ENCODE results near the gene ABHD15.

Gene ABHD15

GRCh38 chr17:29549177-29549923, 17.5 kb downstream of the ABHD15 start:
- Histone ChIP-seq H3K27ac (ENCODE audit: insufficient read depth, low read depth, low read length, poor library complexity, severe bottlenecking) (no peak overlapping the region), H3K9me3 (ENCODE audit: control insufficient read depth, low read length) (no peaks in the 10 kb centered on the region), H3K27me3 (ENCODE audit: control insufficient read depth, insufficient read depth, low read length, poor library complexity, severe bottlenecking) (no peaks in the 10 kb centered on the region), H3K4me3 (ENCODE audit: insufficient read depth, low read depth, low read length) (no peak overlapping the region), H3K4me1 (ENCODE audit: control insufficient read depth, insufficient read depth, low read length) (no peaks in the 10 kb centered on the region), H3K36me3 (ENCODE audit: control insufficient read depth, insufficient read depth, low read length) (no peaks in the 10 kb centered on the region)
- 96 to 97% methylated on average over 5 of the region's 5 CpGs for WGBS, 2 experiments

GRCh38 chr17:29546830-29547229, 20.0 kb downstream of the ABHD15 start:
- H3K4me1 ChIP-seq (ENCODE audit: control insufficient read depth, insufficient read depth, low read length): no peaks in the 10 kb centered on the region
- 82 to 92% methylated on average over 1 of the region's 1 CpG for WGBS, 2 experiments
- no peaks in the 10 kb centered on the region for H3K9me3 ChIP-seq (ENCODE audit: control insufficient read depth, low read length)
- no peak overlapping the region for H3K27ac ChIP-seq (ENCODE audit: insufficient read depth, low read depth, low read length, poor library complexity, severe bottlenecking)
- H3K4me3 ChIP-seq (ENCODE audit: insufficient read depth, low read depth, low read length): no peak overlapping the region
- no peaks in the 10 kb centered on the region for H3K27me3 ChIP-seq (ENCODE audit: control insufficient read depth, insufficient read depth, low read length, poor library complexity, severe bottlenecking)
- peaks cover 12% of the 10 kb centered on the region for H3K36me3 ChIP-seq (ENCODE audit: control insufficient read depth, insufficient read depth, low read length)

GRCh38 chr17:29546085-29546484, 20.8 kb downstream of the ABHD15 start:
- Histone ChIP-seq H3K9me3 (ENCODE audit: control insufficient read depth, low read length) (no peaks in the 10 kb centered on the region), H3K27ac (ENCODE audit: insufficient read depth, low read depth, low read length, poor library complexity, severe bottlenecking) (no peak overlapping the region), H3K4me1 (ENCODE audit: control insufficient read depth, insufficient read depth, low read length) (no peaks in the 10 kb centered on the region), H3K27me3 (ENCODE audit: control insufficient read depth, insufficient read depth, low read length, poor library complexity, severe bottlenecking) (no peaks in the 10 kb centered on the region), H3K4me3 (ENCODE audit: insufficient read depth, low read depth, low read length) (no peak overlapping the region), H3K36me3 (ENCODE audit: control insufficient read depth, insufficient read depth, low read length) (peaks cover 12% of the 10 kb centered on the region)
- 100% methylated on average over 1 of the region's 1 CpG; no CpG with 5 or more reads in 1 of the 2 experiments for WGBS, 2 experiments

GRCh38 chr17:29544066-29544465, 22.8 kb downstream of the ABHD15 start:
- H3K4me1 ChIP-seq (ENCODE audit: control insufficient read depth, insufficient read depth, low read length): no peaks in the 10 kb centered on the region
- no peak overlapping the region for H3K27ac ChIP-seq (ENCODE audit: insufficient read depth, low read depth, low read length, poor library complexity, severe bottlenecking)
- no peaks in the 10 kb centered on the region for H3K9me3 ChIP-seq (ENCODE audit: control insufficient read depth, low read length)
- peaks cover 17% of the 10 kb centered on the region for H3K36me3 ChIP-seq (ENCODE audit: control insufficient read depth, insufficient read depth, low read length)
- no peak overlapping the region for H3K4me3 ChIP-seq (ENCODE audit: insufficient read depth, low read depth, low read length)
- H3K27me3 ChIP-seq (ENCODE audit: control insufficient read depth, insufficient read depth, low read length, poor library complexity, severe bottlenecking): no peaks in the 10 kb centered on the region
- WGBS, 2 experiments: 91 to 96% methylated on average over 3 to 4 of the region's 4 CpGs

- Histone ChIP-seq H3K9me3 (ENCODE audit: control insufficient read depth, low read length) (no peaks in the 10 kb centered on the region), H3K4me1 (ENCODE audit: control insufficient read depth, insufficient read depth, low read length) (no peaks in the 10 kb centered on the region), H3K4me3 (ENCODE audit: insufficient read depth, low read depth, low read length) (no peak overlapping the region), H3K36me3 (ENCODE audit: control insufficient read depth, insufficient read depth, low read length) (peaks cover 53% of the 10 kb centered on the region), H3K27me3 (ENCODE audit: control insufficient read depth, insufficient read depth, low read length, poor library complexity, severe bottlenecking) (no peaks in the 10 kb centered on the region), H3K27ac (ENCODE audit: insufficient read depth, low read depth, low read length, poor library complexity, severe bottlenecking) (no peak overlapping the region)
- 97 to 99% methylated on average over 8 of the region's 8 CpGs for WGBS, 2 experiments
These were observed 32.9 kb downstream of the ABHD15 start for GRCh38 chr17:29533976-29534375.

- 92 to 95% methylated on average over 3 of the region's 3 CpGs for WGBS, 2 experiments
- Histone ChIP-seq H3K9me3 (ENCODE audit: control insufficient read depth, low read length) (no peaks in the 10 kb centered on the region), H3K27me3 (ENCODE audit: control insufficient read depth, insufficient read depth, low read length, poor library complexity, severe bottlenecking) (no peaks in the 10 kb centered on the region), H3K27ac (ENCODE audit: insufficient read depth, low read depth, low read length, poor library complexity, severe bottlenecking) (no peak overlapping the region), H3K4me1 (ENCODE audit: control insufficient read depth, insufficient read depth, low read length) (no peaks in the 10 kb centered on the region), H3K36me3 (ENCODE audit: control insufficient read depth, insufficient read depth, low read length) (peaks cover 53% of the 10 kb centered on the region), H3K4me3 (ENCODE audit: insufficient read depth, low read depth, low read length) (no peak overlapping the region)
These were observed 40.5 kb downstream of the ABHD15 start for GRCh38 chr17:29526322-29526721.

GRCh38 chr17:29524692-29525091, 42.1 kb downstream of the ABHD15 start:
- Histone ChIP-seq H3K27ac (ENCODE audit: insufficient read depth, low read depth, low read length, poor library complexity, severe bottlenecking) (no peak overlapping the region), H3K4me3 (ENCODE audit: insufficient read depth, low read depth, low read length) (no peak overlapping the region), H3K27me3 (ENCODE audit: control insufficient read depth, insufficient read depth, low read length, poor library complexity, severe bottlenecking) (no peaks in the 10 kb centered on the region), H3K4me1 (ENCODE audit: control insufficient read depth, insufficient read depth, low read length) (no peaks in the 10 kb centered on the region), H3K9me3 (ENCODE audit: control insufficient read depth, low read length) (no peaks in the 10 kb centered on the region), H3K36me3 (ENCODE audit: control insufficient read depth, insufficient read depth, low read length) (peaks cover 47% of the 10 kb centered on the region)
- WGBS, 2 experiments: 97 to 100% methylated on average over 2 of the region's 3 CpGs

- Histone ChIP-seq H3K27me3 (ENCODE audit: control insufficient read depth, insufficient read depth, low read length, poor library complexity, severe bottlenecking) (no peaks in the 10 kb centered on the region), H3K4me3 (ENCODE audit: insufficient read depth, low read depth, low read length) (no peak overlapping the region), H3K36me3 (ENCODE audit: control insufficient read depth, insufficient read depth, low read length) (peaks cover 29% of the 10 kb centered on the region), H3K4me1 (ENCODE audit: control insufficient read depth, insufficient read depth, low read length) (no peaks in the 10 kb centered on the region), H3K9me3 (ENCODE audit: control insufficient read depth, low read length) (no peaks in the 10 kb centered on the region), H3K27ac (ENCODE audit: insufficient read depth, low read depth, low read length, poor library complexity, severe bottlenecking) (no peak overlapping the region)
- WGBS, 2 experiments: 71% methylated on average over 1 of the region's 1 CpG; no CpG with 5 or more reads in 1 of the 2 experiments
These were observed 48.5 kb downstream of the ABHD15 start for GRCh38 chr17:29518359-29518758.

GRCh38 chr17:29514792-29515191, 52.0 kb downstream of the ABHD15 start:
- no peak overlapping the region for H3K27ac ChIP-seq (ENCODE audit: insufficient read depth, low read depth, low read length, poor library complexity, severe bottlenecking)
- 90 to 100% methylated on average over 2 of the region's 2 CpGs for WGBS, 2 experiments
- peaks cover 32% of the 10 kb centered on the region for H3K36me3 ChIP-seq (ENCODE audit: control insufficient read depth, insufficient read depth, low read length)

GRCh38 chr17:29510953-29511352, 55.9 kb downstream of the ABHD15 start:
- H3K27ac ChIP-seq (ENCODE audit: insufficient read depth, low read depth, low read length, poor library complexity, severe bottlenecking): no peak overlapping the region
- no peaks in the 10 kb centered on the region for H3K27me3 ChIP-seq (ENCODE audit: control insufficient read depth, insufficient read depth, low read length, poor library complexity, severe bottlenecking)
- H3K4me3 ChIP-seq (ENCODE audit: insufficient read depth, low read depth, low read length): no peak overlapping the region
- H3K36me3 ChIP-seq (ENCODE audit: control insufficient read depth, insufficient read depth, low read length): peaks cover 23% of the 10 kb centered on the region
- no peaks in the 10 kb centered on the region for H3K9me3 ChIP-seq (ENCODE audit: control insufficient read depth, low read length)
- no peaks in the 10 kb centered on the region for H3K4me1 ChIP-seq (ENCODE audit: control insufficient read depth, insufficient read depth, low read length)
- WGBS, 2 experiments: 92 to 98% methylated on average over 6 of the region's 6 CpGs

More at GRCh38 chr17:29514792-29515191, 52.0 kb downstream of the ABHD15 start:
- Histone ChIP-seq H3K4me3 (ENCODE audit: insufficient read depth, low read depth, low read length) (no peak overlapping the region), H3K4me1 (ENCODE audit: control insufficient read depth, insufficient read depth, low read length) (no peaks in the 10 kb centered on the region), H3K9me3 (ENCODE audit: control insufficient read depth, low read length) (no peaks in the 10 kb centered on the region), H3K27me3 (ENCODE audit: control insufficient read depth, insufficient read depth, low read length, poor library complexity, severe bottlenecking) (no peaks in the 10 kb centered on the region)

All from ectodermal cell (in vitro differentiated cells).